SK-N-SH treated with all-trans-retinoic acid at 6 μM for 48 hours (cell line): ENCODE measurements around the gene PPP2R5D.

Experiments used
- ARNTL ChIP-seq: fragments of 450-650 bp; formaldehyde crosslinking; IDR thresholded peaks from 2 replicates; pipeline ENCODE4 v1.5.0; 2020; ENCODE audit warnings: low read depth, mild to moderate bottlenecking, moderate library complexity, borderline replicate concordance
- BACH2 ChIP-seq: fragments of 250-450 bp; sonication (Bioruptor Pico); IDR thresholded peaks from 2 replicates; pipeline ENCODE4 v1.9.0; 2021; ENCODE audit warnings: mild to moderate bottlenecking, borderline replicate concordance
- CSDC2 ChIP-seq: fragments of 250-450 bp; sonication (Bioruptor Pico); IDR thresholded peaks from 2 replicates; pipeline ENCODE4 v1.5.0; 2020; ENCODE audit warnings: mild to moderate bottlenecking, moderate library complexity
- ESRRG ChIP-seq: fragments of 250-450 bp; sonication (Bioruptor Pico); IDR thresholded peaks from 2 replicates; pipeline ENCODE4 v1.6.1; 2021; ENCODE audit warnings: mild to moderate bottlenecking
- GLIS3 ChIP-seq: fragments of 250-450 bp; sonication (Bioruptor Pico); IDR thresholded peaks from 2 replicates; pipeline ENCODE4 v1.5.0; 2020; ENCODE audit warnings: mild to moderate bottlenecking, moderate library complexity
- RARB ChIP-seq: fragments of 250-450 bp; sonication (Bioruptor Pico); IDR thresholded peaks from 2 replicates; pipeline ENCODE4 v1.8.0; 2021; ENCODE audit warnings: mild to moderate bottlenecking, moderate library complexity
- ZC3H10 ChIP-seq: fragments of 250-450 bp; sonication (Bioruptor Pico); IDR thresholded peaks from 2 replicates; pipeline ENCODE4 v1.5.1; 2021; ENCODE audit warnings: mild to moderate bottlenecking, moderate library complexity
- ZFP3 ChIP-seq: fragments of 250-450 bp; sonication (Bioruptor Pico); IDR thresholded peaks from 2 replicates; pipeline ENCODE4 v1.5.0; 2020; ENCODE audit warnings: mild to moderate bottlenecking, moderate library complexity
- ZFP30 ChIP-seq: fragments of 450-650 bp; formaldehyde crosslinking; IDR thresholded peaks from 2 replicates; pipeline ENCODE4 v1.5.0; 2022; ENCODE audit warnings: mild to moderate bottlenecking, moderate library complexity
- ZNF565 ChIP-seq: fragments of 450-650 bp; formaldehyde crosslinking; conservative IDR thresholded peaks from 2 replicates; pipeline ENCODE4 v1.5.0; 2020; ENCODE audit warnings: low read depth, mild to moderate bottlenecking, moderate library complexity
- ZNF70 ChIP-seq: fragments of 450-650 bp; formaldehyde crosslinking; IDR thresholded peaks from 2 replicates; pipeline ENCODE4 v1.5.0; 2020; ENCODE audit warnings: mild to moderate bottlenecking, moderate library complexity
- TF ChIP-seq, protein P1 (sequence below): fragments of 250-450 bp; sonication (Bioruptor Pico); IDR thresholded peaks from 2 replicates; pipeline ENCODE4 v1.5.1; 2020; ENCODE audit warnings: low read depth, mild to moderate bottlenecking, moderate library complexity
- TF ChIP-seq, protein P2 (sequence below): fragments of 250-450 bp; sonication (Bioruptor Pico); IDR thresholded peaks from 2 replicates; pipeline ENCODE4 v1.8.0; 2020; ENCODE audit warnings: mild to moderate bottlenecking, moderate library complexity, borderline replicate concordance

DNA sequence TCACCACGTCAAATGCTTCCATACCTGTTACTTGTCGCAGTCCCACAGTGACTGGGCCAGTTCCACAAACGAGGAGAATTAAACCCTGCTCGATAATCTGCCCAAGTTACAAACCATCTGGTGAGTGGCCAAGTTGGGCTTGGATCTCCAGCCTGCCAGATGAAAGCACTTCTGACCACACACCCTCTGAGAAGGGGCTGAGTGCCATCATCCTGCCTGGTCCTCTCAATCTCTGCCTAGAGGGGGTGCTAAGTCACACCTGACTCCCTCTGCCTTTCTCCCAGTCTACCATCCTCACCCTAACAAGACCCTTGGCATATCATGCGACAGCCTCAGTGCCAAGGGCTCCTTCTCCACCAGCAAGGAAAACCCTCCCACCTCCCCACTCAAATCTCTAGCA lies 52.8 kb downstream of the PPP2R5D start:
- TF ChIP-seq, protein P1, sequence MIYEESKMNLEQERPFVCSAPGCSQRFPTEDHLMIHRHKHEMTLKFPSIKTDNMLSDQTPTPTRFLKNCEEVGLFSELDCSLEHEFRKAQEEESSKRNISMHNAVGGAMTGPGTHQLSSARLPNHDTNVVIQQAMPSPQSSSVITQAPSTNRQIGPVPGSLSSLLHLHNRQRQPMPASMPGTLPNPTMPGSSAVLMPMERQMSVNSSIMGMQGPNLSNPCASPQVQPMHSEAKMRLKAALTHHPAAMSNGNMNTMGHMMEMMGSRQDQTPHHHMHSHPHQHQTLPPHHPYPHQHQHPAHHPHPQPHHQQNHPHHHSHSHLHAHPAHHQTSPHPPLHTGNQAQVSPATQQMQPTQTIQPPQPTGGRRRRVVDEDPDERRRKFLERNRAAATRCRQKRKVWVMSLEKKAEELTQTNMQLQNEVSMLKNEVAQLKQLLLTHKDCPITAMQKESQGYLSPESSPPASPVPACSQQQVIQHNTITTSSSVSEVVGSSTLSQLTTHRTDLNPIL (CRISPR knock-in tag), result no peak
- no peak for TF ChIP-seq GLIS3 (CRISPR knock-in tag)
- no peak for TF ChIP-seq RARB (CRISPR knock-in tag)
- no peak for TF ChIP-seq BACH2 (CRISPR knock-in tag)
- no peak for TF ChIP-seq CSDC2
- no peak for TF ChIP-seq ESRRG (CRISPR knock-in tag)
- TF ChIP-seq, protein P2, sequence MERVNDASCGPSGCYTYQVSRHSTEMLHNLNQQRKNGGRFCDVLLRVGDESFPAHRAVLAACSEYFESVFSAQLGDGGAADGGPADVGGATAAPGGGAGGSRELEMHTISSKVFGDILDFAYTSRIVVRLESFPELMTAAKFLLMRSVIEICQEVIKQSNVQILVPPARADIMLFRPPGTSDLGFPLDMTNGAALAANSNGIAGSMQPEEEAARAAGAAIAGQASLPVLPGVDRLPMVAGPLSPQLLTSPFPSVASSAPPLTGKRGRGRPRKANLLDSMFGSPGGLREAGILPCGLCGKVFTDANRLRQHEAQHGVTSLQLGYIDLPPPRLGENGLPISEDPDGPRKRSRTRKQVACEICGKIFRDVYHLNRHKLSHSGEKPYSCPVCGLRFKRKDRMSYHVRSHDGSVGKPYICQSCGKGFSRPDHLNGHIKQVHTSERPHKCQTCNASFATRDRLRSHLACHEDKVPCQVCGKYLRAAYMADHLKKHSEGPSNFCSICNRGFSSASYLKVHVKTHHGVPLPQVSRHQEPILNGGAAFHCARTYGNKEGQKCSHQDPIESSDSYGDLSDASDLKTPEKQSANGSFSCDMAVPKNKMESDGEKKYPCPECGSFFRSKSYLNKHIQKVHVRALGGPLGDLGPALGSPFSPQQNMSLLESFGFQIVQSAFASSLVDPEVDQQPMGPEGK, result no peak
- TF ChIP-seq ZC3H10 (CRISPR knock-in tag), result no peak
- TF ChIP-seq ZFP30 (CRISPR knock-in tag), result no peak
- no peak for TF ChIP-seq ZNF565 (CRISPR knock-in tag)
- TF ChIP-seq ZFP3 (CRISPR knock-in tag), result no peak
- TF ChIP-seq ZNF70 (CRISPR knock-in tag), result no peak
- no peak for TF ChIP-seq ARNTL (CRISPR knock-in tag)
